H9 (cell line): ENCODE results near the gene PRKCB. TPM values are rescaled to one million over a fixed set of nuclear protein-coding genes. Genes with fewer than 3 reads are reported as not detected.

Experiments used
- DNase-seq: peaks from one replicate; pipeline ENCODE4 v3.0.0-alpha.2; 2017
- H2AFZ ChIP-seq: one replicate; pipeline ENCODE4 v1.6.1; 2013; ENCODE audit warnings: mild to moderate bottlenecking, low read length, control low read depth, moderate library complexity
- H2AK5ac ChIP-seq: 2 replicates; pipeline ENCODE4 v1.6.1; 2013; ENCODE audit warnings: low read length, control low read depth, mixed read lengths; ENCODE audit not compliant: insufficient read length
- H2BK120ac ChIP-seq: one replicate; pipeline ENCODE4 v1.6.1; 2013; ENCODE audit warnings: low read depth, mild to moderate bottlenecking, low read length, control low read depth, inconsistent platforms; ENCODE audit not compliant: poor library complexity, severe bottlenecking
- H2BK12ac ChIP-seq: 2 replicates; pipeline ENCODE4 v1.6.1; 2013; ENCODE audit warnings: low read length, control low read depth, mixed read lengths, low read depth; ENCODE audit not compliant: insufficient read length
- H2BK15ac ChIP-seq: 2 replicates; pipeline ENCODE4 v1.6.1; 2013; ENCODE audit warnings: low read depth, low read length, control low read depth
- H2BK20ac ChIP-seq: one replicate; pipeline ENCODE4 v1.6.1; 2013; ENCODE audit warnings: low read depth, mild to moderate bottlenecking, low read length, control low read depth, inconsistent platforms; ENCODE audit not compliant: poor library complexity, severe bottlenecking
- H2BK5ac ChIP-seq: 2 replicates; pipeline ENCODE4 v1.6.1; 2013; ENCODE audit warnings: low read length, control low read depth, mixed read lengths; ENCODE audit not compliant: insufficient read length
- H3K14ac ChIP-seq: 2 replicates; pipeline ENCODE4 v1.6.1; 2013; ENCODE audit warnings: low read length, control low read depth; ENCODE audit not compliant: insufficient read depth
- H3K18ac ChIP-seq: 2 replicates; pipeline ENCODE4 v1.6.1; 2013; ENCODE audit warnings: low read depth, mild to moderate bottlenecking, mixed read lengths, low read length, control low read depth; ENCODE audit not compliant: insufficient read length
- H3K23ac ChIP-seq: 2 replicates; pipeline ENCODE4 v1.6.1; 2013; ENCODE audit warnings: low read length, control low read depth, mixed read lengths, low read depth; ENCODE audit not compliant: insufficient read length
- H3K23me2 ChIP-seq: 2 replicates; pipeline ENCODE4 v1.6.1; 2013; ENCODE audit warnings: low read depth, mild to moderate bottlenecking, mixed read lengths, low read length, control low read depth; ENCODE audit not compliant: insufficient read length, poor library complexity, severe bottlenecking
- H3K27ac ChIP-seq: 2 replicates; pipeline ENCODE4 v1.5.1; 2013; ENCODE audit warnings: low read length, control low read depth, mixed read lengths, low read depth; ENCODE audit not compliant: insufficient read length
- H3K27me3 ChIP-seq: 2 replicates; pipeline ENCODE4 v1.6.1; 2013; ENCODE audit warnings: low read length, control low read depth, inconsistent platforms; ENCODE audit not compliant: insufficient read depth
- H3K4ac ChIP-seq: 2 replicates; pipeline ENCODE4 v1.6.1; 2013; ENCODE audit warnings: low read depth, mild to moderate bottlenecking, control low read depth, inconsistent platforms, low read length, moderate library complexity
- H3K4me1 ChIP-seq: 2 replicates; pipeline ENCODE4 v1.6.1; 2013; ENCODE audit warnings: low read length, control low read depth, inconsistent platforms; ENCODE audit not compliant: insufficient read depth
- H3K4me2 ChIP-seq: 2 replicates; pipeline ENCODE4 v1.6.1; 2013; ENCODE audit warnings: low read length, control low read depth, mixed read lengths; ENCODE audit not compliant: insufficient read length, insufficient read depth
- H3K56ac ChIP-seq: 2 replicates; pipeline ENCODE4 v1.6.1; 2013; ENCODE audit warnings: low read depth, mild to moderate bottlenecking, mixed read lengths, low read length, control low read depth; ENCODE audit not compliant: insufficient read length
- H3K79me1 ChIP-seq: 2 replicates; pipeline ENCODE4 v1.6.1; 2013; ENCODE audit warnings: low read depth, mild to moderate bottlenecking, moderate library complexity, low read length, control low read depth, inconsistent platforms; ENCODE audit not compliant: insufficient read depth, poor library complexity, severe bottlenecking
- H3K79me2 ChIP-seq: 2 replicates; pipeline ENCODE4 v1.6.1; 2013; ENCODE audit warnings: low read length, control low read depth, inconsistent platforms; ENCODE audit not compliant: insufficient read depth
- H3K9ac ChIP-seq: 2 replicates; pipeline ENCODE4 v1.6.1; 2013; ENCODE audit warnings: low read length, control low read depth, mixed read lengths; ENCODE audit not compliant: insufficient read length; ENCODE audit errors: extremely low read depth
- H3K9me3 ChIP-seq: one replicate; pipeline ENCODE4 v1.6.1; 2013; ENCODE audit warnings: low read depth, low read length, inconsistent platforms; ENCODE audit not compliant: control insufficient read depth
- H3T11ph ChIP-seq: one replicate; pipeline ENCODE4 v1.6.1; 2013; ENCODE audit warnings: mild to moderate bottlenecking, low read length, control low read depth, inconsistent platforms
- H4K20me1 ChIP-seq: one replicate; pipeline ENCODE4 v1.6.1; 2013; ENCODE audit not compliant: control insufficient read depth, insufficient read length, insufficient read depth
- H4K5ac ChIP-seq: 2 replicates; pipeline ENCODE4 v1.6.1; 2013; ENCODE audit warnings: low read depth, mild to moderate bottlenecking, mixed read lengths, low read length, control low read depth; ENCODE audit not compliant: insufficient read length
- H4K8ac ChIP-seq: replicated peaks from 2 replicates; pipeline ENCODE4 v1.6.1; 2013; ENCODE audit warnings: low read length, control low read depth, mixed read lengths, low read depth; ENCODE audit not compliant: insufficient read length
- H4K91ac ChIP-seq: 2 replicates; pipeline ENCODE4 v1.6.1; 2013; ENCODE audit warnings: low read depth, mild to moderate bottlenecking, moderate library complexity, mixed read lengths, low read length, control low read depth; ENCODE audit not compliant: insufficient read length
- H3K27ac Mint-ChIP-seq, 3 experiments: 2 replicates in 2 of 3; 3 replicates in 1 of 3; pipeline ENCODE4 v1.8.0; 2020 to 2021; ENCODE audit warnings: mixed read lengths in 3 of 3, mild to moderate bottlenecking in 1 of 3, moderate library complexity in 1 of 3
- H3K27me3 Mint-ChIP-seq: 2 replicates; pipeline ENCODE4 v1.8.0; 2021; ENCODE audit warnings: low read depth, mild to moderate bottlenecking, moderate library complexity, mixed read lengths
- H3K36me3 Mint-ChIP-seq, 3 experiments: 2 replicates in 2 of 3; 3 replicates in 1 of 3; pipeline ENCODE4 v1.8.0; 2020 to 2021; ENCODE audit warnings: low read depth in 3 of 3, mixed read lengths in 3 of 3; ENCODE audit not compliant: insufficient read depth in 1 of 3
- H3K4me1 Mint-ChIP-seq, 2 experiments: 2 replicates each; pipeline ENCODE4 v1.8.0; 2020; ENCODE audit warnings: mixed read lengths in 2 of 2
- H3K4me3 Mint-ChIP-seq, 2 experiments: 2 replicates in 1 of 2; 3 replicates in 1 of 2; pipeline ENCODE4 v1.8.0; 2020 to 2021; ENCODE audit warnings: mild to moderate bottlenecking in 2 of 2, mixed read lengths in 2 of 2, moderate library complexity in 1 of 2
- H3K9me3 Mint-ChIP-seq, 2 experiments: 2 replicates in 1 of 2; 3 replicates in 1 of 2; pipeline ENCODE4 v1.8.0; 2020; ENCODE audit warnings: mild to moderate bottlenecking in 2 of 2, mixed read lengths in 2 of 2, moderate library complexity in 1 of 2
- CTCF ChIP-seq: fragments of 200-600 bp; sonication (generic); conservative IDR thresholded peaks from 3 replicates; pipeline ENCODE4 v1.8.0; 2021; ENCODE audit warnings: antibody characterized with exemption, mild to moderate bottlenecking
- WGBS: extraction: QIAGEN DNeasy Blood & Tissue Kit; methylation state at CpG from one replicate; pipeline ENCODE4 v1.1.7; 2013; ENCODE audit warnings: missing lambda C conversion rate, low lambda C conversion rate, mixed read lengths; ENCODE audit not compliant: insufficient read length; ENCODE audit errors: extremely low coverage; 5-methylcytosine and 5-hydroxymethylcytosine counted together
- total RNA-seq: library from RNA; stranded (reverse); gene quantifications from 2 replicates; pipeline ENCODE4 v1.2.1, GENCODE V29; 2021

Gene PRKCB
- total RNA-seq, 1 experiment from 2014 or later = 7.0 TPM

DNA sequence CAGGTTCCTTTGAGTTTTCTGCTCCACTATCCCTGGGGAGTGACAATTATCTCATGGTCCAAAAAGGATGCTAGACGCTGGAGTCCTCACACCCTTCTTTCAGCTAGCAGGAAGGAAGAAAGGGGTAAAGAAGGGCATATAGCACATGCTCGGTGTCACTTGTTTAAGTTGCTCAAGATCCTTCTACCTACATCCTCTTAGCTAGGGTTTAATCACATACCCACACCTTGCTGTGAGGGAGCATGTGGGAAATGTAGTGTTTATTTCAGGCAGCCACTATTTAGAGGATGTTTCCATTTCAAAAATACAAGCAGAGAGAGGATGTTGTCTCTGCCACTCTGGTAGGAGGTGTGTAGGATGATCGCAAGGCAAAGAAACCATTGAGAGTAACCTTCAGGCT is 4.5 kb downstream of the PRKCB start:
- Histone ChIP-seq H3K23me2 (peaks cover 12% of the 10 kb centered on the region), H3K79me2 (no peaks in the 10 kb centered on the region), H3K4me2 (no peak overlapping the region), H4K20me1 (no peaks in the 10 kb centered on the region), H2BK20ac (no peak overlapping the region), H2BK120ac (no peak overlapping the region), H2BK12ac (no peak overlapping the region), H3K23ac (no peak overlapping the region), H3K27ac (no peak overlapping the region), H3K4me1 (no peaks in the 10 kb centered on the region), H3K56ac (no peak overlapping the region), H3K4ac (no peak overlapping the region), H4K91ac (no peak overlapping the region), H3K9me3 (no peaks in the 10 kb centered on the region), H3K18ac (no peak overlapping the region), H3K27me3 (peaks cover 5% of the 10 kb centered on the region; the same call in 1 of the 2 replicates), H2BK5ac (no peak overlapping the region), H2BK15ac (no peak overlapping the region), H2AFZ (no peak overlapping the region), H3K9ac (no peak overlapping the region), H4K5ac (no peak overlapping the region), H2AK5ac (no peak overlapping the region), H3K79me1 (no peaks in the 10 kb centered on the region), H4K8ac (no peak overlapping the region), H3T11ph (no peak overlapping the region), H3K14ac (no peak overlapping the region)
- Mint-ChIP-seq H3K27me3 (peaks cover 61% of the 10 kb centered on the region), H3K9me3 (no peaks in the 10 kb centered on the region; a peak in 2 of 5 replicates), H3K4me3 (no peak overlapping the region), H3K27ac (no peak overlapping the region), H3K36me3 (no peaks in the 10 kb centered on the region), H3K4me1 (peaks cover 15 to 21% of the 10 kb centered on the region in 2 experiments)
- WGBS = no CpG with 5 or more reads among the region's 3 CpGs
- no peak for TF ChIP-seq CTCF
- no peak for DNase-seq
